Astrocyte of the cerebellum (primary cell): ENCODE measurements around the gene AK8.

Experiments used
- DNase-seq: peaks from one replicate; pipeline ENCODE4 v3.0.0-alpha.2; 2011; ENCODE audit warnings: low read depth
- H3K4me3 ChIP-seq: 2 replicates; pipeline ENCODE4 v1.5.1; 2011; ENCODE audit warnings: mild to moderate bottlenecking, low read depth, low read length, moderate library complexity
- in situ Hi-C: cut with HindIII; loops from 2 replicates; pipeline ENCODE4 v1.10.0; 2017; ENCODE audit warnings: low sequenced_read_pairs
- TF ChIP-seq, protein P1 (sequence below): IDR thresholded peaks from 2 replicates; pipeline ENCODE4 v1.5.1; 2012; ENCODE audit warnings: low read length, low read depth, moderate library complexity, mild to moderate bottlenecking; ENCODE audit errors: missing control alignments

The AK8 gene

DNA sequence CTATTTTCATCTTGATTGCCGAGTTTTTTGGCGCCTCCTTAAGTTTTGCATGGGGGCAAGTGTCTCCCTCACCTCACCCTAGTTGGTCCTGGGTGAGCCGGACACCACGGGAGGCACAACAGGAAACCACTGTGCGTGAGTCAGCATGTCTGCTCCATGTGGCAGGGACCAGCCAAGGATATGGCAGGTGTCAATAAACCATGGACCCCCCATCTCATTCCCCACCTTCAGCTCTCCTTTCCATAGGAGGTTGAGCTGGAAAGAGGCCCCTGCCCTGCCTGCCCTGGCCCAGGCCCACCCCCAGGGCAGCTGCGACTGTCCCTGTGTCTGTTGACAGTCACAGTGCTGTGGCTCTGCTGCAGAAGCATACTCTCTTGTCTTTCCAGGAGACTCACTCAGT is 3.7 kb upstream of the AK8 start:
- no peak for DNase-seq
- TF ChIP-seq, protein P1, sequence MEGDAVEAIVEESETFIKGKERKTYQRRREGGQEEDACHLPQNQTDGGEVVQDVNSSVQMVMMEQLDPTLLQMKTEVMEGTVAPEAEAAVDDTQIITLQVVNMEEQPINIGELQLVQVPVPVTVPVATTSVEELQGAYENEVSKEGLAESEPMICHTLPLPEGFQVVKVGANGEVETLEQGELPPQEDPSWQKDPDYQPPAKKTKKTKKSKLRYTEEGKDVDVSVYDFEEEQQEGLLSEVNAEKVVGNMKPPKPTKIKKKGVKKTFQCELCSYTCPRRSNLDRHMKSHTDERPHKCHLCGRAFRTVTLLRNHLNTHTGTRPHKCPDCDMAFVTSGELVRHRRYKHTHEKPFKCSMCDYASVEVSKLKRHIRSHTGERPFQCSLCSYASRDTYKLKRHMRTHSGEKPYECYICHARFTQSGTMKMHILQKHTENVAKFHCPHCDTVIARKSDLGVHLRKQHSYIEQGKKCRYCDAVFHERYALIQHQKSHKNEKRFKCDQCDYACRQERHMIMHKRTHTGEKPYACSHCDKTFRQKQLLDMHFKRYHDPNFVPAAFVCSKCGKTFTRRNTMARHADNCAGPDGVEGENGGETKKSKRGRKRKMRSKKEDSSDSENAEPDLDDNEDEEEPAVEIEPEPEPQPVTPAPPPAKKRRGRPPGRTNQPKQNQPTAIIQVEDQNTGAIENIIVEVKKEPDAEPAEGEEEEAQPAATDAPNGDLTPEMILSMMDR: no peak
- no peak overlapping the region for H3K4me3 ChIP-seq
- in situ Hi-C loops: no loop called here

DNA sequence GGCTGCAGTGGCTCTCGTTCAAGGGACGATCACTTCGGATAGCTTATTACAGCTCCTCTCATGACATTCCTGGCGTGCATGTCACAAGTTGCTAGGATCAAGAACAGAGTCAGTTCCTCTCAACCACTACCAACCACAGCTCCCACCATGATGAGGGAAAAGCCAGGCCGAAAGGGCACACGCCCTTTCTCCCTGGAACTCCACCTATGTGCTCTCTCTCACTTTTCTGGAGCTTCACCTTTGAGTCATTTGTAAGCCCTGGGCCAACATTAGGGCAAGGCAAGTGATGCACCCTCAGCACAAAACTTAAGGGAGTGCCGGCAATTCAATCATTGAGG is 2.2 kb upstream of the AK8 start:
- TF ChIP-seq, protein P1: no peak
- DNase-seq: no peak
- no peak overlapping the region for H3K4me3 ChIP-seq
- in situ Hi-C loops: no loop called here

DNA sequence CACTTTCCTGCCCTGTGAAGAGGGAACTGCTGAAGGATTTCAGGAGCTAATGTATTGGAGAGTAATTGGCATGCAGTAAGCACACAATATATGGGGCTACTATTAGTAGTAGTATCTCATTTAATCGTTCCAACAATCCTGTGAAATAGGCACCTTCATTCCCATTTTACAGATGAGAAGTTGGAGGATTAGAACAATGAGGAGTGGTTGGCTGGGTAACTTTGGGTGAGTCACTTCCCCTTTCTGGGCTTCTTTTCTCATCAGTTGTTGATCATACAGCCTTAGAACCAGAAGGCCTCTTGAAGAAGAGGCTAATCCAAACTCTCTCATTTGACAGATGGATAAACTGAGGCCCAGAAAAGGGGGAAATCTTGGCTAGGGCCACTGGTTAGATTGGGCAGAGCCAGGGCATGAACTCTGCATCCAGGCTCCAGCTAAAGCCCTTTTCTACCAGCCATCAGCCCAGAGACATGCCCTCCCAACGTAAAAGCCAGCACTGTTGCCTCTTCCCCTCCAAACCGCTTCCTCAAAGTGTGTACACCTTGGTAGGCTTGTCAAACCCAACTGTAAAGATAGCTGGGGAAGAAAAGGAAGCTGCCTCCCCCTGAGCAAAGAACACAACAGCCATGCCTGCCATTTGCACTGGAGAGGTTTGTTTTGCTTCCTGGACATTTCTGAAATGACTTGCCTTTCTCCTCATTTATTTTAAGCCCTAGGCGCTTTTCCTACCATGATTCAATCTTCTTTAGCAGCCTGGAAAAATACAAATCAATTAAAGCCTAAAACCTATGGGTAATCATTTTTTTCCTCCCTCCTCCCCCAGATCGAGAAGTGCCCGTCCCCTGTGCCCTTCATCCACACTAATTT is 1.6 kb upstream of the AK8 start:
- TF ChIP-seq, protein P1: no peak
- in situ Hi-C loops: no loop called here
- H3K4me3 ChIP-seq: peak overlapping the region; percentile 98

GRCh38 chr9:132878695-132879456 is 792 bp upstream of the AK8 start, which contains the start of gene SPACA9:
TSS of gene SPACA9 (plus strand) at chr9:132878898. CDS start at chr9:132883948, 5,050 bp downstream.
- no peak for DNase-seq
- in situ Hi-C loops: no loop called here
- peak within 1 kb of the TSS; percentile 98 for H3K4me3 ChIP-seq
- TF ChIP-seq, protein P1: no peak

More for the DNA sequence above, 1.6 kb upstream of the AK8 start:
- no peak for DNase-seq

GRCh38 chr9:132877458-132877823 is 643 bp downstream of the AK8 start:
- TF ChIP-seq, protein P1: no peak
- DNase-seq: no peak
- H3K4me3 ChIP-seq: peak overlapping the region; percentile 98
- in situ Hi-C loops: no loop called here

GRCh38 chr9:132876849-132877248 is 1.2 kb downstream of the AK8 start:
- no peak overlapping the region for H3K4me3 ChIP-seq
- TF ChIP-seq, protein P1: no peak
- in situ Hi-C loops: no loop called here
- DNase-seq: no peak
